Right atrium auricular region (tissue), 2 donors: Measurements from ENCODE around the gene OSTN. TPM values are rescaled to one million over a fixed set of nuclear protein-coding genes. Genes with fewer than 3 reads are reported as not detected.

Experiments used
- DNase-seq: peaks from one replicate; pipeline ENCODE4 v3.0.0-alpha.2; 2019; ENCODE audit warnings: low spot score
- H3K27ac ChIP-seq, 2 donors: fragments of 200-600 bp; sonication (generic); 1 replicate in 1 of 2; 2 replicates in 1 of 2; pipeline ENCODE4 v1.5.1; 2016 to 2019
- H3K27me3 ChIP-seq, 2 donors: fragments of 200-600 bp; sonication (generic); one replicate each; pipeline versions ENCODE4 v1.5.1 to v1.6.0; 2017 to 2019
- H3K36me3 ChIP-seq: fragments of 200-600 bp; sonication (generic); one replicate; pipeline ENCODE4 v1.5.1; 2016
- H3K4me1 ChIP-seq, 2 donors: fragments of 200-600 bp; sonication (generic); one replicate each; pipeline versions ENCODE4 v1.5.1 to v1.6.0; 2017 to 2019
- H3K4me3 ChIP-seq, 2 donors: fragments of 200-600 bp; sonication (generic); 1 replicate in 1 of 2; 2 replicates in 1 of 2; pipeline ENCODE4 v1.5.1; 2017 to 2019; ENCODE audit warnings: mild to moderate bottlenecking in 1 of 2, moderate library complexity in 1 of 2
- H3K9me3 ChIP-seq, 2 donors: fragments of 200-600 bp; sonication (generic); one replicate each; pipeline ENCODE4 v1.5.1; 2019
- CTCF ChIP-seq, 2 donors: fragments of 200-600 bp; sonication (generic); IDR thresholded peaks; one replicate each; pipeline ENCODE4 v1.5.1; 2019; ENCODE audit warnings: antibody characterized with exemption in 2 of 2
- total RNA-seq, 2 donors: library from RNA; depleted of rRNA; stranded (reverse); fragments of >200 nt; gene quantifications; one replicate each; pipeline ENCODE4 v1.1.0, GENCODE V29; 2016

The OSTN gene
- total RNA-seq, 2 donors from 2014 or later: 0.22 TPM; not detected in 1

GRCh38 chr3:191235331-191236314, 36.6 kb downstream of the OSTN start:
- Histone ChIP-seq H3K9me3 (no peaks in the 10 kb centered on the region), H3K36me3 (no peaks in the 10 kb centered on the region), H3K4me3 (no peak overlapping the region), H3K27me3 (no peaks in the 10 kb centered on the region), H3K27ac (no peak overlapping the region), H3K4me1 (no peaks in the 10 kb centered on the region)
- no peak for TF ChIP-seq CTCF (IDR thresholded peaks at IDR 0.05)
- no peak for DNase-seq

GRCh38 chr3:191236646-191237045, 37.6 kb downstream of the OSTN start:
- DNase-seq: no peak
- Histone ChIP-seq H3K27me3 (no peaks in the 10 kb centered on the region), H3K4me3 (no peak overlapping the region), H3K36me3 (no peaks in the 10 kb centered on the region), H3K4me1 (no peaks in the 10 kb centered on the region), H3K27ac (no peak overlapping the region), H3K9me3 (no peaks in the 10 kb centered on the region)
- no peak for TF ChIP-seq CTCF (IDR thresholded peaks at IDR 0.05)

GRCh38 chr3:191237047-191237882, 38.2 kb downstream of the OSTN start:
- no peaks in the 10 kb centered on the region for H3K36me3 ChIP-seq

GRCh38 chr3:191238321-191238817, 39.3 kb downstream of the OSTN start:
- TF ChIP-seq CTCF (IDR thresholded peaks at IDR 0.05): no peak
- H3K4me1 ChIP-seq: no peaks in the 10 kb centered on the region
- no peaks in the 10 kb centered on the region for H3K36me3 ChIP-seq
- H3K27me3 ChIP-seq: no peaks in the 10 kb centered on the region
- H3K4me3 ChIP-seq: no peak overlapping the region
- no peak for DNase-seq
- no peaks in the 10 kb centered on the region for H3K9me3 ChIP-seq
- no peak overlapping the region for H3K27ac ChIP-seq

More at GRCh38 chr3:191237047-191237882, 38.2 kb downstream of the OSTN start:
- H3K27me3 ChIP-seq: no peaks in the 10 kb centered on the region
- TF ChIP-seq CTCF (IDR thresholded peaks at IDR 0.05): no peak
- DNase-seq: no peak
- no peaks in the 10 kb centered on the region for H3K4me1 ChIP-seq
- H3K9me3 ChIP-seq: no peaks in the 10 kb centered on the region
- H3K4me3 ChIP-seq: no peak overlapping the region
- H3K27ac ChIP-seq: no peak overlapping the region

GRCh38 chr3:191239407-191240031, 40.5 kb downstream of the OSTN start:
- TF ChIP-seq CTCF (IDR thresholded peaks at IDR 0.05): no peak
- Histone ChIP-seq H3K36me3 (no peaks in the 10 kb centered on the region), H3K4me3 (no peak overlapping the region), H3K4me1 (no peaks in the 10 kb centered on the region), H3K27ac (no peak overlapping the region), H3K9me3 (no peaks in the 10 kb centered on the region), H3K27me3 (no peaks in the 10 kb centered on the region)
- DNase-seq: no peak
